ENCODE measurements around the gene ERMARD. TPM values are rescaled to one million over a fixed set of nuclear protein-coding genes. Genes with fewer than 3 reads are reported as not detected.

Gene ERMARD
- polyA plus RNA-seq, 1 experiment, result 31.8 TPM

GRCh38 chr6:169738204-169738975 is 13.0 kb upstream of the ERMARD start:
- ChIA-PET POLR2A (interaction anchor here (0.6 kb wide), 1 partner anchor 13 kb away, joined by 3 read pairs; no protein-coding TSS in a partner anchor), CTCF (no interaction called here)
- Histone ChIP-seq H3K4me3 (ENCODE audit: low read depth, low read length) (no peak overlapping the region), H3K27me3 (ENCODE audit: control insufficient read depth, insufficient read depth, low read length) (no peaks in the 10 kb centered on the region; the same call in none of the 2 replicates), H3K36me3 (ENCODE audit: control insufficient read depth, insufficient read depth, low read length) (no peaks in the 10 kb centered on the region)
- DNase-seq (ENCODE audit: low read depth), result no peak
- no peak for TF ChIP-seq CTCF (IDR thresholded peaks at IDR 0.05; ENCODE audit: insufficient read depth, low read depth, low read length)

- POLR2A ChIA-PET, result interaction anchor here (0.6 kb wide), 1 partner anchor 14 kb away, joined by 3 read pairs; no protein-coding TSS in a partner anchor
- CTCF ChIA-PET, result no interaction called here
- Histone ChIP-seq H3K27me3 (ENCODE audit: control insufficient read depth, insufficient read depth, low read length) (no peaks in the 10 kb centered on the region; the same call in none of the 2 replicates), H3K36me3 (ENCODE audit: control insufficient read depth, insufficient read depth, low read length) (no peaks in the 10 kb centered on the region), H3K4me3 (ENCODE audit: low read depth, low read length) (no peak overlapping the region)
- no peak for DNase-seq (ENCODE audit: low read depth)
- no peak for TF ChIP-seq CTCF (IDR thresholded peaks at IDR 0.05; ENCODE audit: insufficient read depth, low read depth, low read length)
Observed at GRCh38 chr6:169738976-169739529, 12.4 kb upstream of the ERMARD start.

GRCh38 chr6:169741344-169741743 is 10.1 kb upstream of the ERMARD start:
- no peak for TF ChIP-seq CTCF (IDR thresholded peaks at IDR 0.05; ENCODE audit: insufficient read depth, low read depth, low read length)
- Histone ChIP-seq H3K27me3 (ENCODE audit: control insufficient read depth, insufficient read depth, low read length) (no peaks in the 10 kb centered on the region; the same call in none of the 2 replicates), H3K36me3 (ENCODE audit: control insufficient read depth, insufficient read depth, low read length) (no peaks in the 10 kb centered on the region), H3K4me3 (ENCODE audit: low read depth, low read length) (no peak overlapping the region)
- no peak for DNase-seq (ENCODE audit: low read depth)
- ChIA-PET CTCF (no interaction called here), POLR2A (no interaction called here)

GRCh38 chr6:169745405-169745804 is 6.0 kb upstream of the ERMARD start:
- Histone ChIP-seq H3K4me3 (ENCODE audit: low read depth, low read length) (no peak overlapping the region), H3K36me3 (ENCODE audit: control insufficient read depth, insufficient read depth, low read length) (no peaks in the 10 kb centered on the region), H3K27me3 (ENCODE audit: control insufficient read depth, insufficient read depth, low read length) (no peaks in the 10 kb centered on the region)
- TF ChIP-seq CTCF (IDR thresholded peaks at IDR 0.05; ENCODE audit: insufficient read depth, low read depth, low read length), result no peak
- DNase-seq (ENCODE audit: low read depth), result no peak
- ChIA-PET POLR2A (no interaction called here), CTCF (no interaction called here)

- no peak for TF ChIP-seq CTCF (IDR thresholded peaks at IDR 0.05; ENCODE audit: insufficient read depth, low read depth, low read length)
- CTCF ChIA-PET, result no interaction called here
- H3K4me3 ChIP-seq (ENCODE audit: low read depth, low read length), result no peak overlapping the region
- no peaks in the 10 kb centered on the region for H3K36me3 ChIP-seq (ENCODE audit: control insufficient read depth, insufficient read depth, low read length)
- no peak for DNase-seq (ENCODE audit: low read depth)
- H3K27me3 ChIP-seq (ENCODE audit: control insufficient read depth, insufficient read depth, low read length), result no peaks in the 10 kb centered on the region
- POLR2A ChIA-PET, result no interaction called here
Observed at GRCh38 chr6:169746556-169746955, 4.9 kb upstream of the ERMARD start.
